ENCODE results near the gene STX8. TPM values are rescaled to one million over a fixed set of nuclear protein-coding genes. Genes with fewer than 3 reads are reported as not detected.
"Not testable (repeated sequence)": the region's sequence is repeated elsewhere in the genome, so short reads cannot be mapped to it uniquely, and the experiment has no call there.

The STX8 gene
- total RNA-seq, 1 donor from 2014 or later: 31.2 TPM

- no peak for DNase-seq (ENCODE audit: extremely low spot score in 2 of 2)
- no peak for TF ChIP-seq POLR2AphosphoS5 (IDR thresholded peaks at IDR 0.05; ENCODE audit: insufficient read depth in 1 of 2, low read depth in 1 of 2)
- no peak for TF ChIP-seq CTCF (IDR thresholded peaks at IDR 0.05)
- no peak for TF ChIP-seq POLR2A (IDR thresholded peaks at IDR 0.05)
Measured at GRCh38 chr17:9606453-9606852, 30.8 kb upstream of the STX8 start.

GRCh38 chr17:9604583-9604982 is 29.0 kb upstream of the STX8 start:
- H3K27ac ChIP-seq; H3K4me1 ChIP-seq; H3K4me3 ChIP-seq; intact Hi-C loops (cut with DNase I); H3K36me3 ChIP-seq; DNase-seq (ENCODE audit: extremely low spot score in 2 of 2); H3K27me3 ChIP-seq; H3K9me3 ChIP-seq: not testable (repeated sequence)

More at GRCh38 chr17:9606453-9606852, 30.8 kb upstream of the STX8 start:
- Histone ChIP-seq H3K36me3 (no peaks in the 10 kb centered on the region), H3K27me3 (no peaks in the 10 kb centered on the region), H3K9me3 (no peaks in the 10 kb centered on the region), H3K4me1 (no peaks in the 10 kb centered on the region), H3K27ac (no peak overlapping the region), H3K4me3 (no peak overlapping the region)
- intact Hi-C loops (cut with DNase I): no loop called here

- Histone ChIP-seq H3K27ac (no peak overlapping the region), H3K4me1 (no peaks in the 10 kb centered on the region), H3K36me3 (no peaks in the 10 kb centered on the region), H3K27me3 (no peaks in the 10 kb centered on the region), H3K4me3 (no peak overlapping the region), H3K9me3 (no peaks in the 10 kb centered on the region)
- DNase-seq (ENCODE audit: extremely low spot score in 2 of 2): no peak
- intact Hi-C loops (cut with DNase I): no loop called here
- no peak for TF ChIP-seq CTCF (IDR thresholded peaks at IDR 0.05)
- TF ChIP-seq POLR2A (IDR thresholded peaks at IDR 0.05): no peak
- TF ChIP-seq POLR2AphosphoS5 (IDR thresholded peaks at IDR 0.05; ENCODE audit: insufficient read depth in 1 of 2, low read depth in 1 of 2): no peak
Measured at GRCh38 chr17:9598661-9599060, 23.0 kb upstream of the STX8 start.

GRCh38 chr17:9597638-9598037 is 22.0 kb upstream of the STX8 start:
- DNase-seq (ENCODE audit: extremely low spot score in 2 of 2); H3K27me3 ChIP-seq; H3K4me1 ChIP-seq; H3K9me3 ChIP-seq; H3K27ac ChIP-seq; H3K36me3 ChIP-seq; intact Hi-C loops (cut with DNase I); H3K4me3 ChIP-seq: not testable (repeated sequence)

GRCh38 chr17:9594065-9594464 is 18.4 kb upstream of the STX8 start:
- no peaks in the 10 kb centered on the region for H3K4me1 ChIP-seq
- no peak for DNase-seq (ENCODE audit: extremely low spot score in 2 of 2)
- H3K4me3 ChIP-seq: no peak overlapping the region
- H3K9me3 ChIP-seq: no peaks in the 10 kb centered on the region
- intact Hi-C loops (cut with DNase I): no loop called here
- H3K27me3 ChIP-seq: no peaks in the 10 kb centered on the region
- H3K27ac ChIP-seq: no peak overlapping the region
- no peak for TF ChIP-seq POLR2AphosphoS5 (IDR thresholded peaks at IDR 0.05; ENCODE audit: insufficient read depth in 1 of 2, low read depth in 1 of 2)
- TF ChIP-seq POLR2A (IDR thresholded peaks at IDR 0.05): no peak
- no peak for TF ChIP-seq CTCF (IDR thresholded peaks at IDR 0.05)
- no peaks in the 10 kb centered on the region for H3K36me3 ChIP-seq

- Histone ChIP-seq H3K27me3 (no peaks in the 10 kb centered on the region), H3K4me3 (no peak overlapping the region), H3K36me3 (no peaks in the 10 kb centered on the region), H3K9me3 (no peaks in the 10 kb centered on the region), H3K27ac (no peak overlapping the region), H3K4me1 (no peaks in the 10 kb centered on the region)
- DNase-seq (ENCODE audit: extremely low spot score in 2 of 2): no peak
- intact Hi-C loops (cut with DNase I): no loop called here
- TF ChIP-seq POLR2A (IDR thresholded peaks at IDR 0.05) (no peak), POLR2AphosphoS5 (IDR thresholded peaks at IDR 0.05; ENCODE audit: insufficient read depth in 1 of 2, low read depth in 1 of 2) (no peak), CTCF (IDR thresholded peaks at IDR 0.05) (no peak)
Measured at GRCh38 chr17:9587969-9588656, 12.5 kb upstream of the STX8 start.

All from vagina (tissue), 2 donors.